HG03442 (cell line): ENCODE results near the gene CREM.
A peak's percentile ranks its signal among the peaks of the same experiment; 100 is the strongest.
"Not testable (repeated sequence)": the region's sequence is repeated elsewhere in the genome, so short reads cannot be mapped to it uniquely, and the experiment has no call there.

ENCODE experiments used
- ATAC-seq: cut with Tn5 transposase; IDR thresholded peaks from one replicate; pipeline ENCODE4 v1.9.1; 2021; ENCODE audit warnings: mild to moderate bottlenecking, moderate library complexity; ENCODE audit not compliant: unreplicated experiment

CREM gene

DNA sequence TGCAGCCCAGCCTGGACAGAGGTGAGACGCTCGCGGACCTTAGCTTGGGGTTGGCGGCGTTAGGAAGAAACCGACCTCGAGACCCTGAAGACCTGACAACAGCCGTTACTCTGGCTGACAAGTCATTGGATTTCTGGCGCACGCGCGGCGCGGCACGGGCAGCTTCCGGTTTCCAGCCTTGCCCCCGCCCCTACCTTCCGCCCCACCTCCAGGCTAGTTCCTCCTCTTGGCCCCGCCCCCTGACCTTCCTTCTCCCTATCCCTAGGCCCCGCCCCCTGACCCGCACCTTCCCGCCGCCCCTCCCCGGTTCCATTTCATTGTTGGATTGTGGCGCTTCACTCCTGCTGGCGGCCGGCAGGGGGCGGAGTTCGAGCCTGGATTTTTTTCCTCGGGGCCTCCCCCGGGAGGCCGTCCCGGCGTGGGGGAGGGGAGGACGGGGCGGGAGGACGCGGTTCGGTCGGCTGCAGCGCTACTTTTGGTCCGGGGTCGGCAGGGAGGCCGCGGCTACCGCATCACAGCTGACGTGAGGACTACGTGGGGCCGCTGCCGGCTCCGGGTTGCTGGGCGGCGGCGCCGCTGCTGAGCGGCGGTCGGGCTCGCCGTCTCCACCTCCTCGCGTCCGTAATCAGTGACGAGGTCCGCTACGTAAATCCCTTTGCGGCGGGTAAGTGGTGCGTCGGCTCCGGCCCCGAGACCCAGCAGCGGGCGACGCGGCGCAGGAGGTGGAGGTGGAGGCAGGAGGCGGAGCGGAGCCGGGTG is at the start of gene CREM:
Gene CREM (plus strand): TSS at position 317 of the 759 bp plus-strand sequence. CDS start 10,990 bp downstream, outside the sequence.
- ATAC-seq: peak; percentile 76

DNA sequence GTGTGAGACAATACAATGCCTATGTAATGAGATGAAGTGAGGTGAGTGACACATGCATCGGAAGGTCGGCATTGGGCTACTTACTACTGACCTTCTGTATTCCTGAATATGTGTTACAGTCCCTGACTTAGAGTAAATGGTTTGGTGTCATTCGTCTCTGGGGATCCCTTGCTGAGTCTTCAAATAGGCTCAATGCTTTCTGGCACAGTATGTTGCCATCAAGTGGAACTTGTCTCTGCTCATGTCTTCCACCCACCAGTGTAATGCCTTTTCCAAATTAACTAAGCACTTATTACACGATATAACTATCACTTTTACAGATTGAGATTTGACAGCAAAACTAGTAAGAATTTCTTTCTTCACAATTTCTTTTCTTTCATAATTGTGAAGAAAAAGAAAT is 47.4 kb upstream of the CREM start:
- ATAC-seq: no peak

DNA sequence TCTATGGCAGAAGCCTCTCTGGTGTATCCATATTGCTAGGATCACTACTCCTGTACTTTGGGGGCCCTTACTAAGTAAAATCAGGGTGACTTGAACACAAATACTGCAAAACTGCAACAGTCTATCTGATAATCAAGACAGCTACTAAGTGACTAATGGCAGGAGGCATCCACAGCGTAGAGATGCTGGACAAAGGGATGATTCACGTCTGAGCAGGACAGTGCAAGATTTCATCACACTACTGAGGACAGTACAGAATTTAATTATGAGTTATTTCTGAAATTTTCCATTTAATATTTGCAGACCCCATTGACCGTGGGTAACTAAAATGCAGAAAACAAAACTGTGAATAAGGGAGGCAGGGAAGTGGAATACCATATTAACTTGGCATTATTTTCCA is 46.9 kb upstream of the CREM start:
- ATAC-seq: no peak

DNA sequence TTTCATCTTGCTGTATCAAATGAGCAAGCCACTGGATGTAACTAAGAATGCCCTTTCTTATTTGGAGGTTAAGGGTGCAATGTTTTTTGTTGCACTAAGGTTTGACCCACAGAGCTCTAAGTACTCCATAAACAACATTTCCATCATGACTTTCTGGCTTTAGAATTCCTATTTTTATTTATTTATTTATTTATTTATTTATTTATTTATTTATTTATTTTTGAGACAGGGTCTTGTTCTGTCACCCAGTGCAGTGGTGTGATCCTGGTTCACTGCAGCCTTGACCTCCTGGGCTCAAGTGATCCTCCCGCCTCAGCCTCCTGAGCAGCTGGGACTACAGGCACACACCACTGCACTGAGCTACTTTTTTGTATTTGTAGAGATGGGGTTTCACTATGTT is 46.4 kb upstream of the CREM start:
- ATAC-seq: not testable (repeated sequence)

DNA sequence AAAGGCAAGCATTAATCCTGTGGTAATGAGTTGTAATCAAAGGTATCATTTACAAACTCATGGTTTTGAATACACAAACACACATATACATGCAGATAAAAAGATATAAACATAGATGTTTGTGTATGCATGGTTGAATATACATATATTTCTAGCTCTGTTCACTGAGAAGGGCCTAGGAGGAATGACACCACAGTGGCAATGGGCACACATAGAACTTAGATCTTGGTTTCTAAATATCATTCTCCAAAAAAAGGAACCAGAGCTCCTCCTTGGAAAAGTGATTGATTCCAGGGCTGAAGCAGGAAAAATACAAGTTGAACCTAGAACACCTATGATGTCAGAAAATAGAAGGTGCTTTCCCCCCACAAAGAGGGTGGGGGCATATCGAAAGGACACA is 43.4 kb upstream of the CREM start:
- ATAC-seq: no peak

DNA sequence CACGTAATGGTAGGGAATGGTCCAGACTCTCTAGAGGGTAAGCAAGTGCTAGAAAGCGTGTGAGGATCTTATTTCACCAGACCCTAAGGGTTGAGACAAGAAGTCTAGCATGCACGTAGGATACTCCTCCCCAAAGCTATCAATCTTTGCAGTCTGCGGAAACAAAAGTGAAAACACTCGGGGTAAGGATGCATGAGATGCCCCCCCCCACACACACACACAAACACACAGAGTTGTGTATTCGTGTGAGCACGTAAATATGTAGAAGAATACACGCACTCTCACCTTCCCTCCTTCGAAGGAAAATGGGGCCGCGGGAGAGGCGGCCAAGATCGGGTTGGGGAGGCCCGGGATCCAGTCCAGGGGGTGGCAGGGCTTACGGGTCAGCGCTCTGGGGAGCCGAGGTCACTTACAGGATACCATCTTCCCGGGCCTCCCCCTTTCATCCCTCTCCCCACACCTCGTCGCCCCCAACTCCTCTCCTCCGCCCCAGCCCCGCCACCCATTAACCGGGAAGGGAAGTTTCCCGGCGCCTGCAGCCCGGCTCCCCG is 37.0 kb upstream of the CREM start:
- ATAC-seq: peak; percentile 30

DNA sequence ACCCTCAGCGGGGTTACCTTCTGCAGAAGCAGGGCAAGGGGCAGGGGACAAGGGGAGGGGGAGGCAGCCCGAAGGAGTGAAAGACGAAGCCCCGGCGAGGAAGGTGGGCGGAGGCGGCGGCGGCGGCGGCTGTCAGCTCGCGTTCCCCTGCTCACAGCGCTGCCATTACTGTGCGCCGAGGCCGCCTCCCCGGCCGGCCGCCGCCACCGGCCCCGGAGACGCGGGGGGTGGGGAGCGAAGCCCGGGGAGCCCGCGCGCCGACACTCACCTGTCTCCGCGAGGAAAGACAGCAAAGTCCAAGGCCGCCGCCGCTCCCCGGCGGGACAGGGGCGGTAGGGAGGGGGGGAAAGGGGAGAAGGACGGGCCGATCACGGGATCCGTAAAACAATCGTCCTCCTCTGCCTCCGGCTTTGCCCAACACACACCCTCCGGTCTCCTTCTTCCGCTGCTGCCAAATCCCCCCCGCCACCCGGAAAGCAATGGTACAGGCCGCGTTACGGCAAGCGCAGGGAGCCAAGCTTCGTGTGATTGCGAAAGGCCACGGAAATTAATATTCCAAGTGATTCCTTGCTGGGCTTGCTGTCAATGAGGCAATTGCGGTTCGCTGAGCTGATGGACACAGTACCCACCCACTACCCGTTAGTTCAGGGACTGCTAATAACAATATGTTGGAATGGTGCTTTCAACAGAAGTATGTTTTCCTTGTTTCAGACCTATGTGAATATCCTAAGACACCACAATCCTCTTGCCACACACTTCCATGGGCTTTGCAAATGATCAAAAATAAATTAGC is 36.3 kb upstream of the CREM start, which contains the start of gene CUL2:
Gene CUL2 (minus strand): TSS at position 180 of the 793 bp plus-strand sequence. CDS start 19,024 bp downstream, outside the sequence.
- peak; percentile 93 for ATAC-seq

DNA sequence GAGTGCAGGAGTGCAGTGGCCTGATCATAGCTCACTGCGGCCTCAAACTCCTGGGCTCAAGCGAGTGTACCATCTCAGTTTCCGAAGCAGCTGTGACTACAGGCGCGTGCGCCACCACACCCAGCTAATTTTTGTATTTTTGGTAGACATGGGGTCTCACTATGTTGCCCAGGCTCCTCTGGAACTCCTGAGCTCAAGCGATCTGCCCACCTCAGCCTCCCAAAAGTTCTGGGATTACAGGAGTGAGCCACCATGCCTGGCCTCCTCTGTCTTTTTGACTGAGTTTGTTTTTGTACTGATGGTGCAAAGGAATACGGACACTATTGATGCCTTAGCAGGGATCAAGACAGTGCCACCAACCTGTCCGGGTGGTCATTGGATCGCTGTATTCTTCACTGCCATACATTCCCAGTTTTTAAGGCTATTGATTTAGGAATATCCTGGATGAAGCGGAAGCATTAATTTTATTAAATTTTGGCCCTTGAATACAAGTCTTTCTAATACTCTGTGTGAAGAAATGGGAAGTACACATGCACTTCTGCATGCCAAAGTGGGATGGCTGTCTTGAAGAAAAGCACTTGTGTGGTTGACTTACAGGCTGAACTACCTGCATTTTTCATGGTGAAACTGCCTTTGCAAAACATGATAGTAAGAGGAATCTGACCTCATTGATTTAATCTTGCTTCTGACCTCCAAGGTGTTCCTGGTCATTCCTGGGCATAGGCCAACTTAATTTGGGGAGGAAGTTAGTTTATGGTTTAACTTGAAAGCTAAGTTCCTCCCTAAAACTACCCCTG is 34.5 kb upstream of the CREM start:
- no peak for ATAC-seq

DNA sequence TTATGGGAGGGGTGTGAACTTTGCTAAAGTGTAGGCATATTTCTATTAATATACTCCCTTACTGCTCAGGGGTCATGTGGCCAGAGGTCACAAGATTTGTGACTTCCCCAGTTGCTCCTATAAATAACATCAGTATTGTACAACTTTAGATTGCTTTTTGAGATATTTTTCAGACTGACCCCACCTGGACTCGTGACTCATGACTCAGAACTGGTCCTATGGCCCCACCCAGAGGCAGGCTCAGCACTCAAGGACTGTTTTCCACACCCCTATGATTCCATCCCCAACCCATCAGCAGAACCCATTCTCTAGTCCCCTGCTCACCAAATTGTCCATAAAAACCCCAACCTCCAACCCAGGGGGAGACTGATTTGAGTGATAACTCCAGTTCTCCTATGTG is 33.8 kb upstream of the CREM start:
- ATAC-seq: no peak

DNA sequence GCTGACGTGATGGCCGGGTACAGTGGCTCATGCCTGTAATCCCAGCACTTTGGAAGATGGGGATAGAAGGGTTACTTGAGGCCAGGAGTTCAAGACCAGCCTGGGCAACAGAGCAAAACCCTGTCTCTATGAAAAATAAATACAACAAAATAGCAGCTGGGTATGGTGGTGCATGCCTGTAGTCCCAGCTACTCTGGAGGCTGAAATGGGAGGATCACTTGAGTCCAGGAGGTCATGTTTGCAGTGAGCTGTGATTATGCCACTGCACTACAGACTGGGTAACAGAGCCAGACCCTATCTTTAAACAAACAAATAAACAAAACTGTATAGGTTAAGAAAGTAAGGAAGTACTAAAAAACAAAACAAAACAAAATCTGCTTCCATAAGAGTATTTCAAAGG is 30.3 kb upstream of the CREM start:
- ATAC-seq: no peak

DNA sequence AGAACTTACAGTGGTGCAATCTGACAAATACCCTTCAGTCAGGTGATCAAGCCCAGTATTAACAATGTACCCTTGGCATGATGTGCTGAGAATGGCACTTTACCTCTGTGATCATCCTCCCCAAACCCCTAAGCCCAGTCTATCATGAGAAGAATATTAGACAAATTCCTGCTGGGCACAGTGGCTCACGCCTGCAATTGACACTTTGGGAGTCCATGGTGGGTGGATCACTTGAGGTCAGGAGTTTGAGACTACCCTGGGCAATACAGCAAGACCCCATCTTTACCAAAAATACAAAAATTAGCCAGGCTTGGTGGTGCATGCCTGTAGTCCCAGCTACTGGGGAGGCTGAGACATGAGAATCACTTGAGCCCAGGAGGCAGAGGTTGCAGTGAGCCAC is 29.1 kb upstream of the CREM start:
- ATAC-seq: no peak

DNA sequence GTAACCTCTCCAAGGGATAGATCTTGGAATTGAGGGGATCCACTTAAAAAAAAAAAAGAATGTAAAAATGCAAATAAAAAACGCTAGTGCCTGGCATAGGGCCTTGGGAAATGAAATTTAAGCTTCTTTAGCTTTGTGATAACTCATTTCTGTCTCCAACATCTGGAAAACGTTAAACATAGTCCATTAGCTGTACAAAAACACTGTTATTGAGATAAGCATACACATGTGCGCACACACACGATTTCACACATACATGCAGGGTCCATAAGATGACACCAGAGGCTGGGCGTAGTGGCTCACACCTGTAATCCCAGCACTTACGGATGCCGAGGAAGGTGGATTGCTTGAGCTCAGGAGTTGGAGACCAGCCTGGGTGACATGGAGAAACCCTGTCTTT is 22.8 kb upstream of the CREM start:
- no peak for ATAC-seq

DNA sequence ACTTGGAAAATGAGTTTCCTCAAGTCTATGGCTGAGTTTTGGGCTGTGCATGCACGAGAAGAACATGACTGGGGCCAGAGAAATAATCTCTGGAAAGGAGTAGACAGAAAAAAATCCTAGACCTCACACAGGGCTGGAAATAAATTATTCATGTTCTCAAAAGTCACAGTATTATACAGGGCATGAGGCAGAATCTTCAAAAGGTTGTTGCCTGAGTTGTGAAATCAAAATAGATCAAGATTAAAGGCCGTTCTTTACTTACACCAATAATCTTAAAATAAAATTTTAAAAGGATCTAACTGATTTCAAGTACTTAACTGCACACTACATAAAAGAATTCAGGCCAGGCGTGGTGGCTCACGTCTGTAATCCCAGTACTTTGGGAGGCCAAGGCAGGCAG is 14.1 kb upstream of the CREM start:
- no peak for ATAC-seq

DNA sequence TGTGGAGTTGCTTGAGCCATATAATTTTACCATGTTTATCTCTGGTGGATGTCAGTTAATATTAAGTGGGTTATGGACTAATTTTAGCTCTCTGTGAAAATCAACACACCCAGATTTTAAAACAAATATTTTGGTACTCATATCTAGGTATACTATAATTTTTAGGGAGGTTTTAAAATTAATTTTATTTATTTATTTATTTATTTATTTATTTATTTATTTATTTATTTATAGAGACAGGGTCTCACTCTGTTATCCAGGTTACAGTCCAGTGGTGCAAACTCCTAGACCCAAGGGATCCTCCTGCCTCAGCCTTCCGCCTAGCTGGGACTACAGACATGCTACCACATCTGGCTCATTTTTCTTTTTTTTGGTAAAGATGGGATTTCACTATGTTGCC is 7.3 kb upstream of the CREM start:
- no peak for ATAC-seq

DNA sequence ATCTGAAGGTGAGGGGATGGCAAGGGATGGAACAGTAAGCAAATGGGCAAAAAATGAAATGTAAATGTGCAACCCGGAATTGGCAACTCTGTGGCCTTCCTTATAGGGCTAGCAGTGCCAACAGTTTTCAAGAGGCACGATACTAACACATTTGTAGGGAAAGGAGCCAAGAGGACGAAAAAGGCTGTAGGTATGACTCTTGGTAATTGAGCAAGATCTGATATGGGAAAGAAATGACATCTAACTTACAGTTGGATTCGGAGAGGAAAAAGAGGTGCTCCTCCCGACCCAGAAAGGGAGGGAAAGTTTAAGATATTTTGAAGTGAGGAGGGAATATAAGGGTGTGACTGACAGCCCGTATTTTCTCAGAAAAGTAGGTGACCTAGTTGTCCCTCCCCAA is 2.1 kb upstream of the CREM start:
- no peak for ATAC-seq

DNA sequence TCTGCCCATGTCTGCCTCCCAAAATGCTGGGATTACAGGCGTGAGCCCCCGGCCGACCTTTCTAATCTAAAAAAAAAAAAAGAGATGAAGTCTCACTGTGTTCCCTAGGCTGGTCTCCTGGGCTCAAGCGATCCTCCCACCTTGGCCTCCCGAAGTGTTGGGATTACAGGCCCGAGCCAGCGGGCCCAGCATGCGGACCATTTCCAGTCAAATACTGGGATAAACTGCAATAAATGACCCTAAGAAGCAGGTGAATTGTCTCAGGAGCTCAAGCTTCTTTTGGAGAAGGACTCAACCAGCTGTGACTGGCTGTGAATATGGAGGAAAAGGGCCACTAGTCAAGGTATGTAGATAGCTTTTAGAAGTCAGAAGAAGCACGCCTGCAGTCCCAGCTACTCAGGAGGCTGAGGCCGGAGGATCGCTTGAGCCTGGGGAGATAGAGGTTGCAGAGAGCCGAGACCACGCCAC is 550 bp upstream of the CREM start:
- no peak for ATAC-seq

DNA sequence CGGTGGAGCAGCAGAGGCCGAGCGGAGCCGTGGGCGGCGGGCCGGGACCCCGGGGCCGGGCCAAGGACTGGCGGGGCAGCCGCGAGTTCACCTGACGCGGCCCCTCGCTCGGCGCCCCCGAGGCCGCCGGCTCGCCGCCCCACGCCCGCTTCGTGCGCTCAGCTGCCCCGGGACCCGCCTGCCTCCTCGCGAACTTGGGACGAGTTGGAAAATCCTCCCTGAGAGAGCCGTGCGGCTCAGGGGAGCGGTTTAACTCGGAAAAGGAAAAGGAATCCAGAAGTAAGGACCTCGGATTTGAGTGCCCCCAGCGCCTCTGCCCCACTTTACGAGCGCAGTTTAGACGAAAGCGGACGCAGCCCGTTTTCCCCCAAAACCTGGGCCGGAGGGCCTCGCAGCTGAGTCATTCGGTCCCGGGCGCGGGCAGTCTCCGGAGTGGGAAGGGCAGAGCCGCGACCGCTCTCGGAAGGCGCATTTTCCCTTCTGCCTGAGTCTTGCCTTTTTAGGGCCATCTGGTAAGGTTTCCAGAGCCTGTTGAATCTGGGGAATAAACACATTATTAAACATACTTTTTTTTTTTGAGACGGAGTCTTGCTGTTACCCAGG is 744 bp downstream of the CREM start:
- peak; percentile 4 for ATAC-seq

DNA sequence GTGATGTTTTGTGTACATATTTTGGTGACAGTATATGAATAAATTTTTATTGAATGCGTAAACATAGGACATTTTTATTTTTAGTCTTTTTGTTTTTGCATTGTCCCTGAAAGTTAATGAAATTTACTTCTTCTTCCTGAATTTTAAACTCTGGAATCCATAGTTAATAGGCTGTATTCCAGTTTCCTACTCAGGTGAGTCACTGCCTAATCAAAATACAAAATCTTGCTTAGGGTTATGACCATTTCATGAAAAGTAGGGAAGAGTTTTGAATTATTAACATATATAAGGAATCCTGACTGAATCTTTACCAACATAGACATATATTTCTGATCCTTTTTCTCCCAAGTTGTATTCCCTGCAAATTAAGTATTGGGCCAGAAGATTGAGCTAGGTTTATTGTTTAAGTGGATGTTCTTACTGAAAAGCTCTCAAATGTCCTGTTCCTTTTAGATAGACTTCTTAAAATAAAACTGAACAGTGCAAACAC is 2.6 kb downstream of the CREM start:
- no peak for ATAC-seq

DNA sequence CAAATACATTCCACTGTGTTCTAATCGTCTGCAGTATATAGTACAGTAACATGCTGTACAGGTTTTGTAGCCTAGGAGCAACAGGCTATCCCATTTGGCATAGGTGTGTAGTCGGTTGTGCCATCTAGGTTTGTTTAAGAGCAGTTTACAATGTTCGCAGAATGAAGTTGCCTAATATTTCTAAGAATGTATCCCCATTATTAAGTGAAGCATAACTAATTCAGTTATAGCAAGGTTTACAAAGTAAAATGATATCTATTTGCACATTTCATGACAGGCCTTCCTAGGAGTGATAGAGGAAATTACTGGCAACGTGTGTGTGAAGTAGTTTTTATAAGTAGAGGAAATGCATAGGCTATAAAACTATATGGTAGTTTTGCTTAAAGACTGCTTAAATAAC is 4.0 kb downstream of the CREM start:
- no peak for ATAC-seq

DNA sequence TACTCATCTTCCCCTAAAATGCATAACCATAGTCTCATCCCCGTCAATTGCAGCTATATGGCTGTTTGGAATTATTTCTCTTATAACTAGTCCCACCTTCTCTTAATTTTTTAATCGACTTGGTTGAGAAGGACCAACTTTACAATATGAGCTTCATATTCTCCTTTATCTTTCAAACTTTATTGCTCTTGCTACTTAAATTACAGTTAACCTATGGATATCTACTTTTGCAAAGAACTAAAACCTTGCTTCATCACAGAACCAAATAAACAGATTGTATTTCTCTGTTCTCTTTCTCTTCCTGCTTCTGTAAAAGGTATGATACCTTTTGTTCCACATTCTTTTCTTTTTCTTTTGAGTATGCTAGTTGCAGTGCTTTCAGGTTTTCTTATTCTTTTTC is 6.1 kb downstream of the CREM start:
- ATAC-seq: no peak
